ENCODE results near the gene MMP28.

The MMP28 gene

DNA sequence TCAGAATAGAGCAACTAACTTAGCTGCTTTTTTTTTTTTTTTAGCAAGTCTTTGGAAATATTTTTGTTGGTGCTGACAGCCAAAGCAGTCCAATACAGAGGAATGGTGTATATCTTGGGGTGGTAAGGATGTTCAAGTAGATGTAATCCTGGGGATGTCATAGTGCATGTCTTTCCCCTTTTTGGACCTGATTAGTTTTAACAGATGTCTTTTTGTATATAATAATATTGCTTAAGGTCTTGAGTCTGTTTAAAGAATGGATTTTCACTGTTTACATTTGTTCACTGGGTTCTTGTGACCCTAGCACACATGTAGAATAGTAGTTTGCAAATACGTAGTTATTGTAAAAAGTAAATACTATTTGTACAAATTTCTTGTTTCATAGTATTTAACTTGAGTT is 21.8 kb upstream of the MMP28 start:
- Histone ChIP-seq H3K4me2 (ENCODE audit: low read length) (no peak overlapping the region), H3K27me3 (ENCODE audit: control insufficient read depth, insufficient read depth, low read length) (no peaks in the 10 kb centered on the region), H2AFZ (no peak overlapping the region), H3K4me3 (ENCODE audit: low read depth, low read length) (no peak overlapping the region), H3K9ac (no peak overlapping the region), H3K27ac (no peak overlapping the region), H3K79me2 (peaks cover 48% of the 10 kb centered on the region), H3K4me1 (peaks cover 7% of the 10 kb centered on the region), H3K36me3 (ENCODE audit: control insufficient read depth, insufficient read depth, low read length) (no peaks in the 10 kb centered on the region), H3K9me3 (ENCODE audit: control insufficient read depth, low read length) (no peaks in the 10 kb centered on the region)
- TF ChIP-seq, protein P1, sequence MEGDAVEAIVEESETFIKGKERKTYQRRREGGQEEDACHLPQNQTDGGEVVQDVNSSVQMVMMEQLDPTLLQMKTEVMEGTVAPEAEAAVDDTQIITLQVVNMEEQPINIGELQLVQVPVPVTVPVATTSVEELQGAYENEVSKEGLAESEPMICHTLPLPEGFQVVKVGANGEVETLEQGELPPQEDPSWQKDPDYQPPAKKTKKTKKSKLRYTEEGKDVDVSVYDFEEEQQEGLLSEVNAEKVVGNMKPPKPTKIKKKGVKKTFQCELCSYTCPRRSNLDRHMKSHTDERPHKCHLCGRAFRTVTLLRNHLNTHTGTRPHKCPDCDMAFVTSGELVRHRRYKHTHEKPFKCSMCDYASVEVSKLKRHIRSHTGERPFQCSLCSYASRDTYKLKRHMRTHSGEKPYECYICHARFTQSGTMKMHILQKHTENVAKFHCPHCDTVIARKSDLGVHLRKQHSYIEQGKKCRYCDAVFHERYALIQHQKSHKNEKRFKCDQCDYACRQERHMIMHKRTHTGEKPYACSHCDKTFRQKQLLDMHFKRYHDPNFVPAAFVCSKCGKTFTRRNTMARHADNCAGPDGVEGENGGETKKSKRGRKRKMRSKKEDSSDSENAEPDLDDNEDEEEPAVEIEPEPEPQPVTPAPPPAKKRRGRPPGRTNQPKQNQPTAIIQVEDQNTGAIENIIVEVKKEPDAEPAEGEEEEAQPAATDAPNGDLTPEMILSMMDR (IDR thresholded peaks at IDR 0.05): no peak

DNA sequence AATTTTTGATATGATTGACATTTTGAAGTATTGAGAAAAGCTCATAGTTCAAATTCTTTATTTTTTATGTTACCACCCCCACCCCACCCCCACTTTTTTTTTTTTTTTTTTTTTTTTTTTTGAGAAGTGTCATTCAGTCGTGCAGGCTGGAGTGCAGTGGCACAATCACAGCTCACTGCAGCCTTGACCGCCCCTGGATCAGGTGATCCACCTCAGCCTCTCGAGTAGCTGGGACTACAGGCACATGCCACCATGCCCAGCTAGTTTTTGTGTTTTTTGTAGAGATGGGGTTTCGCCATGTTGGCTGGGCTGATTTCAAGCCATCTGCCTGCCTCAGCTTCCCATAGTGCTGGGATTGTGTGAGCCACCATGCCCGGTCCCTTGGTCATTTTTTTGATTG is 21.3 kb upstream of the MMP28 start:
- H3K9ac ChIP-seq: no peak overlapping the region
- H3K4me1 ChIP-seq: peaks cover 10% of the 10 kb centered on the region
- H3K27ac ChIP-seq: no peak overlapping the region
- no peak overlapping the region for H2AFZ ChIP-seq
- H3K4me2 ChIP-seq (ENCODE audit: low read length): no peak overlapping the region
- no peaks in the 10 kb centered on the region for H3K27me3 ChIP-seq (ENCODE audit: control insufficient read depth, insufficient read depth, low read length)
- no peaks in the 10 kb centered on the region for H3K9me3 ChIP-seq (ENCODE audit: control insufficient read depth, low read length)
- no peaks in the 10 kb centered on the region for H3K36me3 ChIP-seq (ENCODE audit: control insufficient read depth, insufficient read depth, low read length)
- H3K79me2 ChIP-seq: peaks cover 51% of the 10 kb centered on the region
- H3K4me3 ChIP-seq (ENCODE audit: low read depth, low read length): no peak overlapping the region
- TF ChIP-seq, protein P1 (IDR thresholded peaks at IDR 0.05): no peak

DNA sequence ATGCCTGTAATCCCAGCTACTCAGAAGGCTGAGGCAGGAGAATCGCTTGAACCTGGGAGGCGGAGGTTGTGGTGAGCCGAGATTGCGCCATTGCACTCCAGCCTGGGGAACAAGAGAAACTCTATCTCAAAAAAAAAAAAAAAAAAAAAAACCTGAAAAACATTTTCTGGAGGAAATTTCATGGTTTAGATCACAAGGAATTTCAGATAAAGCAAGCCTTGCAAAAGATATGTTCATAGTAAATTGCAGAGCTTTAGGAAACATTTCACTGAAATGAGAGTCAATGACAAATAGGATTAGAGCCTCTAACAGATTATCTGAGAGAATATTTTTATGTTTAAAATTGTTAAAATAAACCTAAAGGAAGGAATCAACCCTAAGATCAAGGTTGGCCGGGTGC is 17.0 kb upstream of the MMP28 start:
- Histone ChIP-seq H3K27ac (peak overlapping the region; percentile 55), H3K9ac (no peak overlapping the region), H3K4me1 (peaks cover 10% of the 10 kb centered on the region), H2AFZ (no peak overlapping the region), H3K27me3 (ENCODE audit: control insufficient read depth, insufficient read depth, low read length) (no peaks in the 10 kb centered on the region), H3K36me3 (ENCODE audit: control insufficient read depth, insufficient read depth, low read length) (no peaks in the 10 kb centered on the region), H3K4me2 (ENCODE audit: low read length) (no peak overlapping the region), H3K4me3 (ENCODE audit: low read depth, low read length) (no peak overlapping the region), H3K9me3 (ENCODE audit: control insufficient read depth, low read length) (no peaks in the 10 kb centered on the region), H3K79me2 (peaks cover 45% of the 10 kb centered on the region)
- TF ChIP-seq, protein P1 (IDR thresholded peaks at IDR 0.05): no peak

DNA sequence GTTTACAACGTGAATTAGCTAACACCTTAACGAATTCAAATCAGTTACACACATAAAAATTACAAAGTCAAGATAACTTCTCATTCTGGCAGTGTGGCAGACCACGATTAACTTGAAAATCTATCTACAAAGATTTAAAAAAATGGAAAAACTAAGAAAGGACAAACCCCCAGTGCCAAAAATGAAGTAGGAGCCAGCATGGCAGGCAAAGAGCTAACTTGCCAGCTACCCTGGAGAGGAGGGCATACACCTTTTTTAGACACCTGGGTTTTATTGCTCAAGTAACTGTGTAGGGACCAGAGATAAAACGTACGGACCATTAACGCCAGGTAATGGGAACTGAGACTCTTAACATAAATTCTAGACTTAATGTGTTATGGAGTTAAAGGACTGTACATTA is 16.3 kb upstream of the MMP28 start:
- Histone ChIP-seq H3K79me2 (peaks cover 40% of the 10 kb centered on the region), H3K9ac (no peak overlapping the region), H3K27ac (peak overlapping the region; percentile 55)

More for the DNA sequence above, 16.3 kb upstream of the MMP28 start:
- H3K9me3 ChIP-seq (ENCODE audit: control insufficient read depth, low read length): no peaks in the 10 kb centered on the region
- H3K4me3 ChIP-seq (ENCODE audit: low read depth, low read length): peak overlapping the region; percentile 9
- peaks cover 6% of the 10 kb centered on the region for H3K4me1 ChIP-seq
- no peak overlapping the region for H2AFZ ChIP-seq
- TF ChIP-seq, protein P1 (IDR thresholded peaks at IDR 0.05): no peak
- peak overlapping the region; percentile 28 for H3K4me2 ChIP-seq (ENCODE audit: low read length)
- no peaks in the 10 kb centered on the region for H3K36me3 ChIP-seq (ENCODE audit: control insufficient read depth, insufficient read depth, low read length)
- no peaks in the 10 kb centered on the region for H3K27me3 ChIP-seq (ENCODE audit: control insufficient read depth, insufficient read depth, low read length)

All from parathyroid adenoma (tissue), 2 donors.